Measurements from ENCODE around the gene SNX33.

- no peak for TF ChIP-seq CTCF (IDR thresholded peaks at IDR 0.05)
- TF ChIP-seq POLR2A (IDR thresholded peaks at IDR 0.05): no peak
Observed at GRCh38 chr15:75684648-75685047, 36.9 kb downstream of the SNX33 start.
